Activated T-helper 2 cell treated with anti-CD3 and anti-CD28 coated beads, Interferon-gamma antibody, Interleukin-2, Interleukin-4, amounts not matched to agents 10 μg/mL and 5 μg/mL and 100 μg/mL, durations not matched to agents 14 hours and 24 hours and 36 hours (primary cell): ENCODE results near the gene MEMO1. TPM values are rescaled to one million over a fixed set of nuclear protein-coding genes. Genes with fewer than 3 reads are reported as not detected.

ENCODE experiments used
- DNase-seq: peaks from one replicate; pipeline ENCODE4 v3.0.0; 2021; ENCODE audit warnings: low spot score
- H3K27ac Mint-ChIP-seq: one replicate; pipeline ENCODE4 v1.8.0; 2021; ENCODE audit warnings: mixed read lengths
- H3K27me3 Mint-ChIP-seq: one replicate; pipeline ENCODE4 v1.8.0; 2021; ENCODE audit warnings: low read depth, mixed read lengths
- H3K36me3 Mint-ChIP-seq: one replicate; pipeline ENCODE4 v1.8.0; 2021; ENCODE audit warnings: low read depth, mixed read lengths
- H3K4me1 Mint-ChIP-seq: one replicate; pipeline ENCODE4 v1.8.0; 2021; ENCODE audit warnings: low read depth, mixed read lengths
- H3K4me3 Mint-ChIP-seq: one replicate; pipeline ENCODE4 v1.8.0; 2021; ENCODE audit warnings: low read depth, mild to moderate bottlenecking, moderate library complexity, mixed read lengths
- H3K9me3 Mint-ChIP-seq: one replicate; pipeline ENCODE4 v1.8.0; 2021; ENCODE audit warnings: mixed read lengths
- intact Hi-C: fragments of 100-400 bp; cut with micrococcal nuclease; formaldehyde crosslinking; loops from one replicate; pipeline ENCODE4 v1.15.1; 2023
- total RNA-seq: library from RNA; stranded (reverse); gene quantifications from 2 replicates; pipeline ENCODE4 v1.2.3, GENCODE V29; 2022

MEMO1 gene
- total RNA-seq, 1 donor from 2014 or later = 63.7 TPM

GRCh38 chr2:31944828-31945571 lies 65.8 kb downstream of the MEMO1 start:
- Mint-ChIP-seq H3K4me3 (no peak overlapping the region), H3K9me3 (no peaks in the 10 kb centered on the region), H3K27me3 (no peaks in the 10 kb centered on the region), H3K4me1 (peaks cover 38% of the 10 kb centered on the region), H3K27ac (peak overlapping the region; percentile 43), H3K36me3 (peaks cover 8% of the 10 kb centered on the region)
- intact Hi-C loops = no loop called here
- no peak for DNase-seq

- Mint-ChIP-seq H3K27ac (no peak overlapping the region), H3K4me1 (peaks cover 35% of the 10 kb centered on the region)
Observed at GRCh38 chr2:31943636-31944225, 67.1 kb downstream of the MEMO1 start.

GRCh38 chr2:31940920-31941319 lies 69.9 kb downstream of the MEMO1 start:
- DNase-seq = no peak
- Mint-ChIP-seq H3K27me3 (no peaks in the 10 kb centered on the region), H3K4me3 (no peak overlapping the region), H3K27ac (no peak overlapping the region), H3K36me3 (peaks cover 4% of the 10 kb centered on the region), H3K9me3 (no peaks in the 10 kb centered on the region), H3K4me1 (peaks cover 29% of the 10 kb centered on the region)
- intact Hi-C loops = no loop called here

More at GRCh38 chr2:31943636-31944225, 67.1 kb downstream of the MEMO1 start:
- intact Hi-C loops = no loop called here
- Mint-ChIP-seq H3K4me3 (no peak overlapping the region), H3K36me3 (peaks cover 4% of the 10 kb centered on the region), H3K9me3 (no peaks in the 10 kb centered on the region), H3K27me3 (no peaks in the 10 kb centered on the region)
- no peak for DNase-seq

- intact Hi-C loops = no loop called here
- Mint-ChIP-seq H3K9me3 (no peaks in the 10 kb centered on the region), H3K4me3 (no peak overlapping the region), H3K27ac (no peak overlapping the region), H3K36me3 (peaks cover 2% of the 10 kb centered on the region), H3K4me1 (peaks cover 7% of the 10 kb centered on the region), H3K27me3 (no peaks in the 10 kb centered on the region)
- no peak for DNase-seq
Observed at GRCh38 chr2:31937741-31938140, 73.1 kb downstream of the MEMO1 start.

GRCh38 chr2:31935370-31935769 lies 75.4 kb downstream of the MEMO1 start:
- H3K36me3 Mint-ChIP-seq = peaks cover 15% of the 10 kb centered on the region
- no peaks in the 10 kb centered on the region for H3K9me3 Mint-ChIP-seq
- H3K4me3 Mint-ChIP-seq = no peak overlapping the region
- H3K27me3 Mint-ChIP-seq = no peaks in the 10 kb centered on the region
- H3K4me1 Mint-ChIP-seq = peaks cover 10% of the 10 kb centered on the region
- H3K27ac Mint-ChIP-seq = no peak overlapping the region
- no peak for DNase-seq
- intact Hi-C loops = no loop called here

GRCh38 chr2:31933066-31933465 lies 77.7 kb downstream of the MEMO1 start:
- H3K36me3 Mint-ChIP-seq = peaks cover 18% of the 10 kb centered on the region
- no peak overlapping the region for H3K4me3 Mint-ChIP-seq
- intact Hi-C loops = no loop called here
- no peaks in the 10 kb centered on the region for H3K9me3 Mint-ChIP-seq
- peaks cover 10% of the 10 kb centered on the region for H3K4me1 Mint-ChIP-seq
- no peaks in the 10 kb centered on the region for H3K27me3 Mint-ChIP-seq
- no peak overlapping the region for H3K27ac Mint-ChIP-seq
- no peak for DNase-seq

GRCh38 chr2:31932589-31932988 lies 78.2 kb downstream of the MEMO1 start:
- Mint-ChIP-seq H3K27me3 (no peaks in the 10 kb centered on the region), H3K4me1 (peaks cover 10% of the 10 kb centered on the region), H3K27ac (no peak overlapping the region), H3K4me3 (no peak overlapping the region), H3K9me3 (no peaks in the 10 kb centered on the region), H3K36me3 (peaks cover 18% of the 10 kb centered on the region)
- intact Hi-C loops = no loop called here
- no peak for DNase-seq

- Mint-ChIP-seq H3K27ac (no peak overlapping the region), H3K36me3 (peaks cover 18% of the 10 kb centered on the region), H3K4me1 (peaks cover 10% of the 10 kb centered on the region), H3K9me3 (no peaks in the 10 kb centered on the region), H3K27me3 (no peaks in the 10 kb centered on the region), H3K4me3 (no peak overlapping the region)
- intact Hi-C loops = no loop called here
- DNase-seq = no peak
Observed at GRCh38 chr2:31931916-31932315, 78.9 kb downstream of the MEMO1 start.

GRCh38 chr2:31925517-31925916 lies 85.3 kb downstream of the MEMO1 start:
- Mint-ChIP-seq H3K9me3 (no peaks in the 10 kb centered on the region), H3K36me3 (peaks cover 27% of the 10 kb centered on the region), H3K27ac (no peak overlapping the region), H3K4me3 (no peak overlapping the region), H3K27me3 (no peaks in the 10 kb centered on the region), H3K4me1 (peaks cover 17% of the 10 kb centered on the region)
- DNase-seq = no peak
- intact Hi-C loops = no loop called here

GRCh38 chr2:31923662-31924061 lies 87.1 kb downstream of the MEMO1 start:
- H3K27me3 Mint-ChIP-seq = no peaks in the 10 kb centered on the region
- H3K36me3 Mint-ChIP-seq = peaks cover 30% of the 10 kb centered on the region
- no peaks in the 10 kb centered on the region for H3K9me3 Mint-ChIP-seq
- no peak for DNase-seq
- intact Hi-C loops = no loop called here
- no peak overlapping the region for H3K4me3 Mint-ChIP-seq
- no peak overlapping the region for H3K27ac Mint-ChIP-seq
- H3K4me1 Mint-ChIP-seq = peaks cover 17% of the 10 kb centered on the region

GRCh38 chr2:31922542-31923408 lies 88.0 kb downstream of the MEMO1 start:
- no peak overlapping the region for H3K4me3 Mint-ChIP-seq
- peaks cover 30% of the 10 kb centered on the region for H3K36me3 Mint-ChIP-seq
- DNase-seq = no peak
- H3K9me3 Mint-ChIP-seq = no peaks in the 10 kb centered on the region
- intact Hi-C loops = no loop called here
- peaks cover 17% of the 10 kb centered on the region for H3K4me1 Mint-ChIP-seq
- no peaks in the 10 kb centered on the region for H3K27me3 Mint-ChIP-seq
- H3K27ac Mint-ChIP-seq = no peak overlapping the region

- Mint-ChIP-seq H3K27ac (no peak overlapping the region), H3K4me1 (peaks cover 17% of the 10 kb centered on the region), H3K36me3 (peaks cover 28% of the 10 kb centered on the region), H3K4me3 (no peak overlapping the region), H3K9me3 (no peaks in the 10 kb centered on the region), H3K27me3 (no peaks in the 10 kb centered on the region)
- DNase-seq = no peak
- intact Hi-C loops = no loop called here
Observed at GRCh38 chr2:31920962-31921361, 89.8 kb downstream of the MEMO1 start.

GRCh38 chr2:31919499-31919898 lies 91.3 kb downstream of the MEMO1 start:
- intact Hi-C loops = no loop called here
- H3K36me3 Mint-ChIP-seq = peaks cover 17% of the 10 kb centered on the region
- H3K4me3 Mint-ChIP-seq = no peak overlapping the region
- H3K27ac Mint-ChIP-seq = no peak overlapping the region
- H3K4me1 Mint-ChIP-seq = peaks cover 17% of the 10 kb centered on the region
- H3K27me3 Mint-ChIP-seq = no peaks in the 10 kb centered on the region
- no peaks in the 10 kb centered on the region for H3K9me3 Mint-ChIP-seq
- no peak for DNase-seq
